Keratinocyte (primary cell): Measurements from ENCODE around the gene METAP1D. TPM values are rescaled to one million over a fixed set of nuclear protein-coding genes. Genes with fewer than 3 reads are reported as not detected.

Source experiments
- DNase-seq: peaks from one replicate; pipeline ENCODE4 v3.0.0-alpha.2; 2011; ENCODE audit warnings: low read depth, missing footprints, low spot score
- FAIRE-seq: peaks from 2 replicates; lab custom pipeline; 2011; peaks lifted over from hg19 to GRCh38; lab: Jason Lieb, UNC
- H2AFZ ChIP-seq: 2 replicates; pipeline ENCODE4 v1.6.0; 2012; ENCODE audit warnings: low read length, control low read depth, inconsistent platforms; ENCODE audit not compliant: control insufficient read depth
- H3K27ac ChIP-seq: 2 replicates; pipeline ENCODE4 v1.5.1; 2011; ENCODE audit warnings: low read length; ENCODE audit not compliant: control insufficient read depth, insufficient read depth
- H3K27me3 ChIP-seq: 3 replicates; pipeline ENCODE4 v1.6.0; 2011; ENCODE audit warnings: low read length; ENCODE audit not compliant: control insufficient read depth, insufficient read depth; ENCODE audit errors: extremely low read depth
- H3K36me3 ChIP-seq, 2 experiments: 2 replicates in 1 of 2; 3 replicates in 1 of 2; pipeline ENCODE4 v1.5.1; 2011; ENCODE audit warnings: low read length in 2 of 2, mild to moderate bottlenecking in 1 of 2; ENCODE audit not compliant: control insufficient read depth in 2 of 2, insufficient read depth in 2 of 2; ENCODE audit errors: extremely low read depth in 1 of 2
- H3K4me1 ChIP-seq: 3 replicates; pipeline ENCODE4 v1.5.1; 2011; ENCODE audit warnings: low read length; ENCODE audit not compliant: control insufficient read depth, insufficient read depth; ENCODE audit errors: extremely low read depth
- H3K4me2 ChIP-seq: 3 replicates; pipeline ENCODE4 v1.6.0; 2011; ENCODE audit warnings: low read depth, low read length; ENCODE audit not compliant: control insufficient read depth, insufficient read depth; ENCODE audit errors: extremely low read depth
- H3K4me3 ChIP-seq, 3 experiments: fragments of 200-600 bp in 1 of 3; sonication (generic) in 1 of 3; 2 replicates in 2 of 3; 3 replicates in 1 of 3; pipeline ENCODE4 v1.5.1; 2011 to 2016; ENCODE audit warnings: low read length in 3 of 3, mild to moderate bottlenecking in 3 of 3, control low read depth in 2 of 3, inconsistent platforms in 1 of 3, low read depth in 1 of 3, mixed read lengths in 1 of 3, mixed run types in 1 of 3, moderate library complexity in 1 of 3; ENCODE audit not compliant: control insufficient read depth in 2 of 3, insufficient read depth in 2 of 3; ENCODE audit errors: extremely low read depth in 1 of 3
- H3K79me2 ChIP-seq: 2 replicates; pipeline ENCODE4 v1.6.0; 2012; ENCODE audit warnings: low read length; ENCODE audit not compliant: control insufficient read depth, insufficient read depth
- H3K9ac ChIP-seq: 3 replicates; pipeline ENCODE4 v1.6.0; 2011; ENCODE audit warnings: low read length; ENCODE audit not compliant: control insufficient read depth, insufficient read depth; ENCODE audit errors: extremely low read depth
- H3K9me1 ChIP-seq: 3 replicates; pipeline ENCODE4 v1.6.0; 2011; ENCODE audit warnings: low read length; ENCODE audit not compliant: control insufficient read depth, insufficient read depth; ENCODE audit errors: extremely low read depth
- H3K9me3 ChIP-seq: 2 replicates; pipeline ENCODE4 v1.5.1; 2012; ENCODE audit warnings: low read depth, low read length; ENCODE audit not compliant: control insufficient read depth
- H4K20me1 ChIP-seq: 3 replicates; pipeline ENCODE4 v1.6.0; 2011; ENCODE audit warnings: low read length; ENCODE audit not compliant: control insufficient read depth, insufficient read depth; ENCODE audit errors: extremely low read depth
- EZH2 ChIP-seq: IDR thresholded peaks from one replicate; pipeline ENCODE4 v1.6.1; 2012; ENCODE audit warnings: inconsistent platforms, mild to moderate bottlenecking, low read length, moderate library complexity
- dilution Hi-C: fragments of 300-500 bp; cut with MboI; formaldehyde crosslinking; loops from one replicate; pipeline ENCODE4 v1.7.0; 2020; ENCODE audit warnings: low sequenced_read_pairs; ENCODE audit not compliant: extremely low pct_ligation_motif_present
- polyA plus RNA-seq, 5 experiments: library from polyadenylated mRNA; depleted of rRNA in 3 of 5; stranded (reverse) in 3 of 5; stranded (forward) in 1 of 5; unstranded in 1 of 5; fragments of >200 nt; gene quantifications; 1 replicate in 1 of 5; 2 replicates in 3 of 5; 3 replicates in 1 of 5; pipeline versions ENCODE4 v1.2.1 to v1.2.3, GENCODE V29; 2011 to 2012; ENCODE audit warnings: missing spikeins in 2 of 5, low read depth in 1 of 5, low replicate concordance in 1 of 5
- TF ChIP-seq, protein P1 (sequence below), 3 experiments: IDR thresholded peaks in 1 of 3; conservative IDR thresholded peaks in 1 of 3; optimal IDR thresholded peaks in 1 of 3; 2 replicates in 2 of 3; 3 replicates in 1 of 3; pipeline versions ENCODE3 to v1.5.1; 2011; ENCODE audit warnings: low read length in 3 of 3, mild to moderate bottlenecking in 3 of 3, moderate library complexity in 2 of 3, control low read depth in 1 of 3, inconsistent platforms in 1 of 3; ENCODE audit not compliant: insufficient read depth in 2 of 3; ENCODE audit errors: extremely low read depth in 1 of 3

METAP1D gene
- polyA plus RNA-seq, 1 donor (not counting 4 experiments of a cell fraction or from before 2014, with no cell fraction given) = 5.1 TPM

- FAIRE-seq = no peak
- no peak overlapping the region for H2AFZ ChIP-seq
- H3K4me3 ChIP-seq = no peak overlapping the region
- DNase-seq = no peak
- no peaks in the 10 kb centered on the region for H3K9me1 ChIP-seq
- H3K4me2 ChIP-seq = no peak overlapping the region
- TF ChIP-seq, protein P1, sequence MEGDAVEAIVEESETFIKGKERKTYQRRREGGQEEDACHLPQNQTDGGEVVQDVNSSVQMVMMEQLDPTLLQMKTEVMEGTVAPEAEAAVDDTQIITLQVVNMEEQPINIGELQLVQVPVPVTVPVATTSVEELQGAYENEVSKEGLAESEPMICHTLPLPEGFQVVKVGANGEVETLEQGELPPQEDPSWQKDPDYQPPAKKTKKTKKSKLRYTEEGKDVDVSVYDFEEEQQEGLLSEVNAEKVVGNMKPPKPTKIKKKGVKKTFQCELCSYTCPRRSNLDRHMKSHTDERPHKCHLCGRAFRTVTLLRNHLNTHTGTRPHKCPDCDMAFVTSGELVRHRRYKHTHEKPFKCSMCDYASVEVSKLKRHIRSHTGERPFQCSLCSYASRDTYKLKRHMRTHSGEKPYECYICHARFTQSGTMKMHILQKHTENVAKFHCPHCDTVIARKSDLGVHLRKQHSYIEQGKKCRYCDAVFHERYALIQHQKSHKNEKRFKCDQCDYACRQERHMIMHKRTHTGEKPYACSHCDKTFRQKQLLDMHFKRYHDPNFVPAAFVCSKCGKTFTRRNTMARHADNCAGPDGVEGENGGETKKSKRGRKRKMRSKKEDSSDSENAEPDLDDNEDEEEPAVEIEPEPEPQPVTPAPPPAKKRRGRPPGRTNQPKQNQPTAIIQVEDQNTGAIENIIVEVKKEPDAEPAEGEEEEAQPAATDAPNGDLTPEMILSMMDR (optimal IDR thresholded peaks at IDR 0.05 in 1 of 3, IDR thresholded peaks at IDR 0.05 in 1 of 3, conservative IDR thresholded peaks at IDR 0.05 in 1 of 3; ENCODE audit: extremely low read depth in 1 of 3, insufficient read depth in 2 of 3, low read length in 3 of 3) = peak; percentile 24 to 42 (median 37)
- no peak for TF ChIP-seq EZH2
- H3K9me3 ChIP-seq = no peaks in the 10 kb centered on the region
- H3K27me3 ChIP-seq = no peaks in the 10 kb centered on the region
- dilution Hi-C loops = no loop called here
- no peaks in the 10 kb centered on the region for H4K20me1 ChIP-seq
- peaks cover 1 to 6% of the 10 kb centered on the region in 2 experiments for H3K36me3 ChIP-seq
- peaks cover 3% of the 10 kb centered on the region for H3K79me2 ChIP-seq
- H3K4me1 ChIP-seq = peaks cover 6% of the 10 kb centered on the region
- no peak overlapping the region for H3K9ac ChIP-seq
- H3K27ac ChIP-seq = no peak overlapping the region
Measured at GRCh38 chr2:171957061-171957460, 42.7 kb upstream of the METAP1D start.

GRCh38 chr2:171958475-171958874 lies 41.3 kb upstream of the METAP1D start:
- Histone ChIP-seq H2AFZ (no peak overlapping the region), H3K36me3 (peaks cover 1 to 6% of the 10 kb centered on the region in 2 experiments), H3K9me1 (no peaks in the 10 kb centered on the region), H3K4me1 (peaks cover 6% of the 10 kb centered on the region), H3K9me3 (no peaks in the 10 kb centered on the region), H3K27ac (no peak overlapping the region), H3K9ac (no peak overlapping the region), H3K27me3 (no peaks in the 10 kb centered on the region), H3K4me3 (no peak overlapping the region), H4K20me1 (no peaks in the 10 kb centered on the region), H3K4me2 (no peak overlapping the region), H3K79me2 (peaks cover 3% of the 10 kb centered on the region)
- FAIRE-seq = no peak
- DNase-seq = no peak
- dilution Hi-C loops = no loop called here
- TF ChIP-seq, protein P1 (optimal IDR thresholded peaks at IDR 0.05 in 1 of 3, IDR thresholded peaks at IDR 0.05 in 1 of 3, conservative IDR thresholded peaks at IDR 0.05 in 1 of 3; ENCODE audit: extremely low read depth in 1 of 3, insufficient read depth in 2 of 3, low read length in 3 of 3) = no peak
- TF ChIP-seq EZH2 = no peak
